Thyroid gland (tissue), 4 donors: Measurements from ENCODE around the gene SERF2.
"Not testable (repeated sequence)": the region's sequence is repeated elsewhere in the genome, so short reads cannot be mapped to it uniquely, and the experiment has no call there.

ENCODE experiments used
- POLR2A ChIP-seq, 2 donors: fragments of 450-650 bp; IDR thresholded peaks; one replicate each; pipeline ENCODE4 v1.6.1; 2017; ENCODE audit warnings: antibody characterized with exemption in 2 of 2, mild to moderate bottlenecking in 2 of 2, moderate library complexity in 1 of 2
- TF ChIP-seq, protein P1 (sequence below), 6 experiments: fragments of 200-600 bp in 3 of 6; fragments of 450-650 bp in 3 of 6; sonication (generic) in 3 of 6; IDR thresholded peaks; one replicate each; pipeline ENCODE4 v1.5.1; 2016 to 2019; ENCODE audit warnings: antibody characterized with exemption in 6 of 6, mild to moderate bottlenecking in 2 of 6, inconsistent platforms in 1 of 6, moderate library complexity in 1 of 6

DNA sequence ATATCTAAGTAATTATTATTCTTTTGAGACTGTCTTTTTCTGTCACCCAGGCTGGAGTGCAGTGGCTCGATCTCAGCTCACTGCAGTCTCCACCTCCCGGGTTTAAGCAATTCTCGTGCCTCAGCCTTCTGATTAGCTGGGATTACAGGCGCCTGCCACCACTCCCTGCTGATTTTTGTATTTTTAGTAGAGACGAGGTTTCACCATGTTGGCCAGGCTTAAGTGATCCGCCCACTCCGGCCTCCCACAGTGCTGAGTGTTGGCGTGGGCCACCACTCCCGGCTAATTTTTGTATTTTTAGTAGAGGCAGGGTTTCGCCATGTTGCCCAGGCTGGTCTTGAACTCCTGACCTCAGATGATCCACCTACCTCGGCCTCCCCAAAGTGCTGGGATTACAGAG is 33.2 kb downstream of the SERF2 start:
- not testable (repeated sequence) for TF ChIP-seq POLR2A (IDR thresholded peaks at IDR 0.05)
- TF ChIP-seq, protein P1, sequence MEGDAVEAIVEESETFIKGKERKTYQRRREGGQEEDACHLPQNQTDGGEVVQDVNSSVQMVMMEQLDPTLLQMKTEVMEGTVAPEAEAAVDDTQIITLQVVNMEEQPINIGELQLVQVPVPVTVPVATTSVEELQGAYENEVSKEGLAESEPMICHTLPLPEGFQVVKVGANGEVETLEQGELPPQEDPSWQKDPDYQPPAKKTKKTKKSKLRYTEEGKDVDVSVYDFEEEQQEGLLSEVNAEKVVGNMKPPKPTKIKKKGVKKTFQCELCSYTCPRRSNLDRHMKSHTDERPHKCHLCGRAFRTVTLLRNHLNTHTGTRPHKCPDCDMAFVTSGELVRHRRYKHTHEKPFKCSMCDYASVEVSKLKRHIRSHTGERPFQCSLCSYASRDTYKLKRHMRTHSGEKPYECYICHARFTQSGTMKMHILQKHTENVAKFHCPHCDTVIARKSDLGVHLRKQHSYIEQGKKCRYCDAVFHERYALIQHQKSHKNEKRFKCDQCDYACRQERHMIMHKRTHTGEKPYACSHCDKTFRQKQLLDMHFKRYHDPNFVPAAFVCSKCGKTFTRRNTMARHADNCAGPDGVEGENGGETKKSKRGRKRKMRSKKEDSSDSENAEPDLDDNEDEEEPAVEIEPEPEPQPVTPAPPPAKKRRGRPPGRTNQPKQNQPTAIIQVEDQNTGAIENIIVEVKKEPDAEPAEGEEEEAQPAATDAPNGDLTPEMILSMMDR (IDR thresholded peaks at IDR 0.05) = not testable (repeated sequence)
